ENCODE measurements around the gene FNDC11.
"Not testable (repeated sequence)": the region's sequence is repeated elsewhere in the genome, so short reads cannot be mapped to it uniquely, and the experiment has no call there.

FNDC11 gene

DNA sequence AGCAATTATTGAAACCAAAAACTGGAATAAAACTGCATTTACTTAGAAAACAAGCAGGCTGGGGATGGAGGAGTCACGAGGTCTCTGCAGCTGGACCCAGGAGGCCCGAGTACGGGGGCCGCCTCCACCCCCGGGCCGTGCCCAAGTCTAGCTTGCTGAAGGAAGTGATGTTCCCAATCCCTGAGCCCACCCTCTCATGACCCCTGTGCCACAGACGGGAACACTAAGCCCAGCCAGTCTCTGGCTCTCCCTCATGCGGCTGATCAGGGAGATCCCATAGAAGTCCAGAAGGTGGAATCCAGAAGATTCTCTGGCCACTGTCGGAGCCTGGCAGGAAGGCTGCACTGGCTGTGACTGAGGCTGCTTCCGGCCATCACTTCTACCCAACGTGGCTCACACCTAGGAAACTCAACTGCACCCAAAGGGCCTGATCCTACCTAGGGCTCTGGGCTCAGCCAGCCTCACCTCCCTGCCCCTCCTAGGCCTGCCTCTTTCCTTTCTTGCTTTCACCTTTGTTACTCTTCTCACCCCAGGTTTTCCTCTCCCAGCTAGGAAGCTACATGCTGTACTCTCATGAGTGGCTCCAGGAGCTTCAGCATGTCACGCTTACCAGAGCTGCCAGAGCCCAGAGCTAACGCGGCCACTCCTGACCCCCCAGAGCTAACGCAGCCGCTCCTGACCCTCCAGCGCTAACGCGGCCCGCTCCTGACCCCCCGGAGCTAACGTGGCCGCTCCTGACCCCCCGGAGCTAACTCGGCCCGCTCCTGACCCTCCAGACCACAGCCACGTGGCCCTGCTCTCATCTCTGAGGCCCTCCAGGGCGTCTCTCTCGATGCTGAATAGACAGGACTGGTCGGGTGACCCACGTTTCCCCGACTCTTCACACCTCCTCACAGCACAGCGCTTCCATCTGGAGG, 44.8 kb downstream of the FNDC11 start:
- no peak for DNase-seq (ENCODE audit: low spot score)

DNA sequence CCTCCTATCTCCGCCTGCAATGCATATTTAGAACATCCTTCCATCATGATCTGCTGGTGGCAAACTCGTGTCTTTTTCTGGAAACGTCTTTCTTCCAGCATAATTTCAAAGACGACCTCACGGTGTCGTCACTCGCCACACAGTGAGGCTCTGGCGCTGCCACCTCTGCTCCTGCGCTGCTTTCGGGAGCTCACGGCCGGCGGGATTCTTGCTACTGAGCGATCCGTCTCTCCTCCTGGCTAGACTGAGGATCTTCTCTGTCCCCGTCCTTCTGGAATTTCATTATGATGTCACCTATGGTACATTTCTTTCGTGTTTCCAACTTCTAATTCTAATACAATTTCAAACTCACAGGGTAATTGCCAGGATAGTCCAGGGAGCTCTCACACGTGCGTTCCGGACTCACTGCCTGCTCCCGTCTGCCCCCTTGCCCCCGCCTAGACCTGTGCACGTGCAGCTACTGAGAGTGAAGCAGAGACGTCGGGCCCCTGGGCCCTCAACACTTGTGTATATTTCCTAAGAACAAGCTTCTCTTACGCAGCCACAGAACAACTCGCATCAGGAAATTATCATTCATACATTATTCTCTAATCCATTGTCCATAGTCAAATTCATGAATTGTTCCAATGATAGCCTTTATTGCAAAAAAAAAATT, 45.6 kb downstream of the FNDC11 start:
- no peak for DNase-seq (ENCODE audit: low spot score)

DNA sequence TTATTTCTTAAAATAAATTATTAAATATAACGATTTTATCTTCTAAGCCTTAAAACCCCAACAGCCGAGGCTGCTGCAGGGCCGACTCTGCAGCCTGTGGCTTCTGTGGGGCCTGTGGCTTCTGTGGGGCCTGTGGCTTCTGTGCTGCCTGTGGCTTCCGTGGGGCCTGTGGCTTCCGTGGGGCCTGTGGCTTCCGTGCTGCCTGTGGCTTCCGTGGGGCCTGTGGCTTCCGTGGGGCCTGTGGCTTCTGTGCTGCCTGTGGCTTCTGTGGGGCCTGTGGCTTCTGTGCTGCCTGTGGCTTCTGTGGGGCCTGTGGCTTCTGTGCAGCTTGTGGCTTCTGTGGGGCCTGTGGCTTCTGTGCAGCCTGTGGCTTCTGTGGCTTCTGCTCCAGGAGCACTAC, 47.7 kb downstream of the FNDC11 start:
- not testable (repeated sequence) for DNase-seq (ENCODE audit: low spot score)

DNA sequence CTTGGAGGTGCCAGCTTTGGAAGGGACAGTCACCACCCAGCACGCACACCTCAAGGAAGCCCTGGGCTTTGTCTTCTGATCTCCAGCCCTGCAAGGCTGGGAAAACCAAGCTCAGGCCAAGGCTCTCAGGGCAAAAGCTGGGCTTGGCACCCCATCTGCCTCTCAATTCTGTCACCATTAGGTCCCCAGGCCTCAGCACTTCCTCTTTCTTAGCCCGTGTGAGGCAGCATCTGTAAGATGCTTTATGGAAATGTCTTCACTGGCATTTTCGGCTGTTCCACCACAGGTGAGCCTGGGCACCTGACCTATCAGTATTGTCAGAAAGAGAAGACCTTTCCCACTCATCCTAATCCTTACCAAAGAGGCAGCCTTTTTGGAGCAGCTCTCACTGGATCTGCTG, 48.4 kb downstream of the FNDC11 start:
- no peak for DNase-seq (ENCODE audit: low spot score)

All from D341Med (cell line).